Activated CD8-positive, alpha-beta T cell treated with anti-CD3 and anti-CD28 coated beads for 36 hours (primary cell): ENCODE results near the gene OR13C9. TPM values are rescaled to one million over a fixed set of nuclear protein-coding genes. Genes with fewer than 3 reads are reported as not detected.
"Not testable (repeated sequence)": the region's sequence is repeated elsewhere in the genome, so short reads cannot be mapped to it uniquely, and the experiment has no call there.

ENCODE experiments used
- ATAC-seq: fragments of 200-7000 bp; cut with Tn5 transposase; one replicate; pipeline ENCODE4 v1.10.0; 2021; ENCODE audit warnings: mild to moderate bottlenecking, moderate library complexity
- CTCF ChIA-PET: fragments of 350-600 bp; sonication (Branson Sonifier 250); formaldehyde crosslinking; loops from one replicate; lab custom pipeline; 2021; ENCODE audit warnings: antibody characterized with exemption; lab: Charles Lee
- POLR2A ChIA-PET: fragments of 350-600 bp; sonication (Branson Sonifier 250); formaldehyde crosslinking; loops from one replicate; lab custom pipeline; 2021; ENCODE audit warnings: antibody characterized with exemption; lab: Charles Lee
- DNase-seq: peaks from one replicate; pipeline ENCODE4 v3.0.0-alpha.2; 2020
- H3K27ac Mint-ChIP-seq: one replicate; pipeline ENCODE4 v1.8.0; 2021; ENCODE audit warnings: mild to moderate bottlenecking, mixed read lengths
- H3K27me3 Mint-ChIP-seq: one replicate; pipeline ENCODE4 v1.8.0; 2021; ENCODE audit warnings: mixed read lengths
- H3K36me3 Mint-ChIP-seq: one replicate; pipeline ENCODE4 v1.8.0; 2021; ENCODE audit warnings: low read depth, mixed read lengths
- H3K4me1 Mint-ChIP-seq: one replicate; pipeline ENCODE4 v1.8.0; 2021; ENCODE audit warnings: low read depth, mixed read lengths
- H3K4me3 Mint-ChIP-seq: one replicate; pipeline ENCODE4 v1.8.0; 2021; ENCODE audit warnings: mild to moderate bottlenecking, moderate library complexity, mixed read lengths
- H3K9me3 Mint-ChIP-seq: one replicate; pipeline ENCODE4 v1.8.0; 2021; ENCODE audit warnings: mixed read lengths
- intact Hi-C: fragments of 100-400 bp; cut with micrococcal nuclease; formaldehyde crosslinking; loops from one replicate; pipeline ENCODE4 v1.10.0; 2022
- total RNA-seq, 2 experiments: library from RNA; stranded (reverse); gene quantifications; one replicate each; pipeline ENCODE4 v1.2.3, GENCODE V29; 2021
- TF ChIP-seq, protein P1 (sequence below): fragments of 200-600 bp; IDR thresholded peaks from one replicate; pipeline ENCODE4 v1.8.0; 2022; ENCODE audit warnings: antibody characterized with exemption, mild to moderate bottlenecking

Gene OR13C9
- total RNA-seq, 2 experiments from 2014 or later: not detected

DNA sequence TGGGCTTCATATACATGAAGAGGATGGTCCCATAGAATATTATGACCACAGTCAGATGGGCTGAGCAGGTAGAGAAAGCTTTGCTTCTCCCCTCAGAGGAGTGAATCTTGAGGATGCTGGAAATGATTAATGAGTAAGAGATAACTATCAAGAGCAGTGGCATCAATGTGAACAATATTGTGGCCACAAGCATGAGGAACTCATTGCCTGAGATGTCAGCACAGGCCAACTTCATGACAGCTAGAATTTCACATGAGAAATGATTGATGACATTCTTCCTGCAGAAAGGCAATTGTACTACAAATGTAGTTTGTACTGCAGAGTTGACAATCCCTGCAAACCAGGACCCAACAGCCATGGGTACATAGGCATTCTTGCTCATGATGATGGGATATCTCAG, 586 bp downstream of the OR13C9 start:
- Mint-ChIP-seq H3K9me3 (peaks cover 3% of the 10 kb centered on the region), H3K4me3 (no peak overlapping the region), H3K27ac (no peak overlapping the region), H3K27me3 (no peaks in the 10 kb centered on the region), H3K4me1 (no peaks in the 10 kb centered on the region), H3K36me3 (no peaks in the 10 kb centered on the region)
- ChIA-PET POLR2A (no interaction called here), CTCF (no interaction called here)
- intact Hi-C loops: no loop called here
- DNase-seq: no peak
- TF ChIP-seq, protein P1, sequence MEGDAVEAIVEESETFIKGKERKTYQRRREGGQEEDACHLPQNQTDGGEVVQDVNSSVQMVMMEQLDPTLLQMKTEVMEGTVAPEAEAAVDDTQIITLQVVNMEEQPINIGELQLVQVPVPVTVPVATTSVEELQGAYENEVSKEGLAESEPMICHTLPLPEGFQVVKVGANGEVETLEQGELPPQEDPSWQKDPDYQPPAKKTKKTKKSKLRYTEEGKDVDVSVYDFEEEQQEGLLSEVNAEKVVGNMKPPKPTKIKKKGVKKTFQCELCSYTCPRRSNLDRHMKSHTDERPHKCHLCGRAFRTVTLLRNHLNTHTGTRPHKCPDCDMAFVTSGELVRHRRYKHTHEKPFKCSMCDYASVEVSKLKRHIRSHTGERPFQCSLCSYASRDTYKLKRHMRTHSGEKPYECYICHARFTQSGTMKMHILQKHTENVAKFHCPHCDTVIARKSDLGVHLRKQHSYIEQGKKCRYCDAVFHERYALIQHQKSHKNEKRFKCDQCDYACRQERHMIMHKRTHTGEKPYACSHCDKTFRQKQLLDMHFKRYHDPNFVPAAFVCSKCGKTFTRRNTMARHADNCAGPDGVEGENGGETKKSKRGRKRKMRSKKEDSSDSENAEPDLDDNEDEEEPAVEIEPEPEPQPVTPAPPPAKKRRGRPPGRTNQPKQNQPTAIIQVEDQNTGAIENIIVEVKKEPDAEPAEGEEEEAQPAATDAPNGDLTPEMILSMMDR: no peak
- no peak for ATAC-seq

DNA sequence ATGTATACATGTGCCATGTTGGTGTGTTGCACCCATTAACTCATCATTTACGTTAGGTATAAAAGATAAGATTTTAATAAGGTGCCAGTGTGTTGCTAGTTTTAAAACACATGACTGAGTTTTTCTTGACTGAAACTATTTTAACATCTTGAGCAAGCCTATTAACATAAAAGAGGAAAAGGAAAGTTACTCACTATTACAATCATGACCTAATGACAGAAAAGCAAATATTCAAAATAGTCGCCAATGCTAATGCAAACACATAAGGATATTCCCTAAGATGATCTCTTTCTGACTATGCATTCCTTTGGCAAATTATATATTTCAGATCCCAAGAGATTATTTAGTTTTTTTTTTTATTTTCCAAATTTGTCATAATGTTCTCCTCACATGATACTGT, 6.8 kb downstream of the OR13C9 start:
- Mint-ChIP-seq H3K27ac (no peak overlapping the region), H3K36me3 (no peaks in the 10 kb centered on the region), H3K4me1 (no peaks in the 10 kb centered on the region), H3K27me3 (no peaks in the 10 kb centered on the region), H3K4me3 (no peak overlapping the region), H3K9me3 (peaks cover 3% of the 10 kb centered on the region)
- ATAC-seq: no peak
- intact Hi-C loops: no loop called here
- TF ChIP-seq, protein P1: no peak
- CTCF ChIA-PET: no interaction called here
- POLR2A ChIA-PET: no interaction called here
- no peak for DNase-seq

DNA sequence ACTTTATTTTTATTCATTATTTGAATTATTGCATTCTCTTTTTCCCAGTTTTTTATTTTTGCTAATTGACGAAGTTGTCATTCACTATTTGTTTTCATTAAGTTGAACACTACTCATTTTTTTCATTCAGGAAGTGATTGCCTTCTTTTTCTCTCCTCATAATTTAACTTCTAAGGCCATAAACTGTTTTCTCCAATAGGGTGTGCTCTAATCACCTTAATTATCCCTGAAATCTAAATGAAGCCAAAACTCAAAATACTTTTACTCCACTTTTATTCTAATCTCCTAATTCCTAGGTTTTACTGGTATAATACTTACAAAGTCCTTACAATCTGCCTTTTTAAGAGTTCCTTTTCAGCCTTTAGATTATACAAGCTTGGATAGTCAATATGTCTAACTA, 9.7 kb downstream of the OR13C9 start:
- no peak overlapping the region for H3K27ac Mint-ChIP-seq
- no peaks in the 10 kb centered on the region for H3K9me3 Mint-ChIP-seq
- no peaks in the 10 kb centered on the region for H3K36me3 Mint-ChIP-seq
- DNase-seq (no peak), ATAC-seq (no peak)
- H3K4me3 Mint-ChIP-seq: no peak overlapping the region
- no peaks in the 10 kb centered on the region for H3K27me3 Mint-ChIP-seq
- intact Hi-C loops: no loop called here
- no peaks in the 10 kb centered on the region for H3K4me1 Mint-ChIP-seq
- TF ChIP-seq, protein P1: no peak
- ChIA-PET CTCF (no interaction called here), POLR2A (no interaction called here)

DNA sequence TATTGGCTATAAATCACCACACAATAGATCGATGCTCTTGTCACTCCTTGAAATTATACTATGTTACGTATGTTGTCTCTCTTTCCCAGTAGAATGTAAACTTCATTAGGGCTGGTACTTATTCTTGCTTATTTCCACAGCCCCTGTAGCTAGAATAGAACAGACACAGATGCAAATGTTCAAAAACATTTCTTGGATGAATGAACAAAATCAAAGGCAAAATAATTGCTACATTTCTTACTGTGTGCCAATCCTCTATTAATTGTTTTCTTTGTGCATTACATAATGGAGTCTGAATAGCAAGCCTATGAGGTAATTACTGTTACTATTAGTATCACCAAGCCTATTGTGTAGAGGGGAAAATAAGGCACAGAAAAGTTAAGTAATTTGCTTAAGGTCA, 11.9 kb downstream of the OR13C9 start:
- H3K9me3 Mint-ChIP-seq: no peaks in the 10 kb centered on the region
- POLR2A ChIA-PET: no interaction called here
- intact Hi-C loops: no loop called here

DNA sequence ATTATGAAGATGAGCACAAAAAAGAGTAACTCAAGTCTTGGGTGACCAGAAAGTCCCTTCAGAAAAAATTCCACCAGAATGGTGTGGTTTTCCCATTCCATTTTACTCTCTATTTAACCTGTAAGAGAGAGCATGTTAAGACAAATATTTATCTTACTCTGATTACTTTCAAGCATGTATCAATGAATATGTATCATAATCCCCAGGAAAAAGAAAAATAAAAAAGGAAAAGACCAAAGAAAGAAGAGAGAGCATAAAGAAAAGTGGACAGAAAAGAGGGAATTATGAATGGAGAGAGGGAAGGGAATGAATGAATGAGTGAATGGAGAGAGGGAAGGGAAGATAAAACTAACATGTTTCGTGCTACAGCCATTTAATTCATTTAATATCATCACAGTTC, 12.5 kb downstream of the OR13C9 start, which contains the start of gene OR13C2:
TSS of gene OR13C2 (minus strand) at position 101 of the 400 bp plus-strand sequence. CDS start at position 101, 0 bp downstream.
- H3K4me3 Mint-ChIP-seq, H3K27me3 Mint-ChIP-seq, H3K27ac Mint-ChIP-seq, POLR2A ChIA-PET, intact Hi-C loops, H3K36me3 Mint-ChIP-seq, DNase-seq, ATAC-seq, H3K9me3 Mint-ChIP-seq, H3K4me1 Mint-ChIP-seq, CTCF ChIA-PET: not testable (repeated sequence)

More for the DNA sequence above, 11.9 kb downstream of the OR13C9 start:
- Mint-ChIP-seq H3K36me3 (no peaks in the 10 kb centered on the region), H3K4me3 (no peak overlapping the region), H3K27ac (no peak overlapping the region), H3K4me1 (no peaks in the 10 kb centered on the region), H3K27me3 (peaks cover 3% of the 10 kb centered on the region)
- CTCF ChIA-PET: no interaction called here
- ATAC-seq (no peak), DNase-seq (no peak)
- TF ChIP-seq, protein P1: no peak

DNA sequence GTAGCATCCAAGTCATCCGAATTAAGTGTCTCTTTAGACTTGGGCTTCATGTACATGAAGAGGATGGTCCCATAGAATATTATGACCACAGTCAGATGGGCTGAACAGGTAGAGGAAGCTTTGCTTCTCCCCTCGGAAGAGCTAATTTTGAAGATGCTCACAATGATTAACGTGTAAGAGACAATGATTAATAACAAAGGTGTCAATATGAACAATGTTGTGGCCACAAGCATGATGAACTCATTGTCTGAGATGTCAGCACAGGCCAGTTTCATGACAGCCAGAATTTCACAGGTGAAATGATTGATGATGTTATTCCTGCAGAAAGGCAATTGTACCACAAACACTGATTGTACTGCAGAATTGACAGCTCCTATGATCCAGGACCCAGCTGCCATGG, 13.2 kb downstream of the OR13C9 start:
- CTCF ChIA-PET: no interaction called here
- Mint-ChIP-seq H3K9me3 (no peaks in the 10 kb centered on the region), H3K4me1 (no peaks in the 10 kb centered on the region), H3K4me3 (no peak overlapping the region), H3K36me3 (no peaks in the 10 kb centered on the region), H3K27ac (no peak overlapping the region), H3K27me3 (peaks cover 3% of the 10 kb centered on the region)
- POLR2A ChIA-PET: no interaction called here
- no peak for ATAC-seq
- no peak for DNase-seq
- TF ChIP-seq, protein P1: no peak
- intact Hi-C loops: no loop called here

DNA sequence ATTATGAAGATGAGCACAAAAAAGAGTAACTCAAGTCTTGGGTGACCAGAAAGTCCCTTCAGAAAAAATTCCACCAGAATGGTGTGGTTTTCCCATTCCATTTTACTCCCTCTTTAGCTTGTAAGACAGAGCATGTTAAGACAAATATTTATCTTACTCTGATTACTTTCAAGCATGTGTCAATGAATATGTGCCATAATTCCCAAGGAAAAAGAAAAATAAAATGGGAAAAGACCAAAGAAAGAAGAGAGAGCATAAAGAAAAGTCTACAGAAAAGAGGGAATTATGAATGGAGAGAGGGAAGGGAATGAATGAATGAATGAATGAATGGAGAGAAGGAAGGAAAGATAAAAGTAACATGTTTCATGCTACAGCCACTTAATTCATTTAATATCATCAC, 18.7 kb downstream of the OR13C9 start, which contains the start of gene OR13C5:
TSS of gene OR13C5 (minus strand) at position 101 of the 400 bp plus-strand sequence. CDS start at position 101, 0 bp downstream.
- CTCF ChIA-PET, H3K4me3 Mint-ChIP-seq, ATAC-seq: not testable (repeated sequence)

DNA sequence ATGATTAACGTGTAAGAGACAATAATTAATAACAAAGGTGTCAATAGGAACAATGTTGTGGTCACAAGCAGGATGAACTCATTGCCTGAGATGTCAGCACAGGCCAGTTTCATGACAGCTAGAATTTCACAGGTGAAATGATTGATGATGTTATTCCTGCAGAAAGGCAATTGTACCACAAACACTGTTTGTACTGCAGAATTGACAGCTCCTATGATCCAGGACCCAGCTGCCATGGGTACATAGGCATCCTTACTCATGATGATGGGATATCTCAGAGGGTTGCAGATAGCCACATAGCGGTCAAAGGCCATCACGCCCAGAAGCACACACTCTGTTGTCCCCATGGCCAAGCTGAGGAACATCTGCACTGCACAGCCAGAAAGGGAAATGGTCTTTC, 19.3 kb downstream of the OR13C9 start:
- H3K9me3 Mint-ChIP-seq, POLR2A ChIA-PET, ATAC-seq, H3K27me3 Mint-ChIP-seq, CTCF ChIA-PET, DNase-seq, H3K4me3 Mint-ChIP-seq, H3K36me3 Mint-ChIP-seq, H3K4me1 Mint-ChIP-seq, H3K27ac Mint-ChIP-seq, intact Hi-C loops: not testable (repeated sequence)

More for the DNA sequence above, 18.7 kb downstream of the OR13C9 start, which contains the start of gene OR13C5:
- intact Hi-C loops, DNase-seq, POLR2A ChIA-PET, H3K4me1 Mint-ChIP-seq, H3K27ac Mint-ChIP-seq, H3K36me3 Mint-ChIP-seq, H3K9me3 Mint-ChIP-seq, H3K27me3 Mint-ChIP-seq: not testable (repeated sequence)
